Hepatocyte (in vitro differentiated cells): ENCODE results near the gene SUGCT. TPM values are rescaled to one million over a fixed set of nuclear protein-coding genes. Genes with fewer than 3 reads are reported as not detected.
"Not testable (repeated sequence)": the region's sequence is repeated elsewhere in the genome, so short reads cannot be mapped to it uniquely, and the experiment has no call there.

Source experiments
- DNase-seq: peaks from one replicate; pipeline ENCODE4 v3.0.0-alpha.2; 2016; ENCODE audit warnings: low spot score
- H2AFZ ChIP-seq: fragments of 200-600 bp; sonication (generic); 2 replicates; pipeline ENCODE4 v1.6.0; 2016; ENCODE audit warnings: antibody characterized with exemption, mild to moderate bottlenecking
- H3K27ac ChIP-seq: fragments of 200-600 bp; sonication (generic); 2 replicates; pipeline ENCODE4 v1.5.1; 2016; ENCODE audit warnings: mild to moderate bottlenecking
- H3K27me3 ChIP-seq: fragments of 200-600 bp; sonication (generic); 2 replicates; pipeline ENCODE4 v1.6.1; 2016
- H3K36me3 ChIP-seq: fragments of 200-600 bp; sonication (generic); replicated peaks from 2 replicates; pipeline ENCODE4 v1.5.1; 2016; ENCODE audit warnings: low read depth; ENCODE audit not compliant: insufficient read depth
- H3K4me1 ChIP-seq: fragments of 200-600 bp; sonication (generic); 2 replicates; pipeline ENCODE4 v1.5.1; 2016; ENCODE audit warnings: mild to moderate bottlenecking, moderate library complexity; ENCODE audit not compliant: insufficient read depth
- H3K4me2 ChIP-seq: fragments of 200-600 bp; sonication (generic); 2 replicates; pipeline ENCODE4 v1.6.0; 2016
- H3K4me3 ChIP-seq: fragments of 200-600 bp; sonication (generic); 2 replicates; pipeline ENCODE4 v1.5.1; 2016; ENCODE audit warnings: mild to moderate bottlenecking
- H3K79me2 ChIP-seq: fragments of 200-600 bp; sonication (generic); 2 replicates; pipeline ENCODE4 v1.6.0; 2017; ENCODE audit warnings: mild to moderate bottlenecking
- H3K9me2 ChIP-seq: fragments of 200-600 bp; sonication (generic); replicated peaks from 2 replicates; pipeline ENCODE4 v1.6.0; 2017; ENCODE audit warnings: mild to moderate bottlenecking; ENCODE audit not compliant: insufficient read depth
- H3K9me3 ChIP-seq: fragments of 200-600 bp; sonication (generic); 2 replicates; pipeline ENCODE4 v1.5.1; 2016; ENCODE audit warnings: low read depth, mild to moderate bottlenecking
- H4K20me1 ChIP-seq: fragments of 200-600 bp; sonication (generic); 2 replicates; pipeline ENCODE4 v1.6.0; 2016; ENCODE audit warnings: mild to moderate bottlenecking; ENCODE audit not compliant: insufficient read depth, poor library complexity, severe bottlenecking
- EZH2 ChIP-seq: fragments of 200-600 bp; sonication (generic); IDR thresholded peaks from 2 replicates; pipeline ENCODE4 v1.6.1; 2016; ENCODE audit warnings: antibody characterized with exemption, mild to moderate bottlenecking, borderline replicate concordance
- EZH2phosphoT487 ChIP-seq: fragments of 200-600 bp; sonication (generic); IDR thresholded peaks from one replicate; pipeline ENCODE4 v1.6.1; 2018; ENCODE audit warnings: antibody characterized with exemption, mild to moderate bottlenecking, low read depth, moderate library complexity; ENCODE audit not compliant: unreplicated experiment, severe bottlenecking
- WGBS: methylation state at CpG from one replicate; pipeline ENCODE4 v1.1.6; 2016; ENCODE audit warnings: low lambda C conversion rate; ENCODE audit errors: missing lambda C conversion rate; 5-methylcytosine and 5-hydroxymethylcytosine counted together
- polyA plus RNA-seq: library from polyadenylated mRNA; unstranded; fragments of >200 nt; fragmentation: Nextera tagmentation; extraction: Ambion mirVana; gene quantifications from 2 replicates; pipeline ENCODE4 v1.2.1, GENCODE V29; 2016
- total RNA-seq: library from RNA; depleted of rRNA; stranded (reverse); fragments of >200 nt; gene quantifications from 2 replicates; pipeline ENCODE4 v1.2.3, GENCODE V29; 2014
- TF ChIP-seq, protein P1 (sequence below): fragments of 200-600 bp; sonication (generic); IDR thresholded peaks from 2 replicates; pipeline ENCODE4 v1.5.1; 2016; ENCODE audit warnings: antibody characterized with exemption, mild to moderate bottlenecking; ENCODE audit not compliant: poor library complexity

Gene SUGCT
- total and polyA plus RNA-seq, 2 experiments from 2014 or later = 5.1 to 12.0 TPM

- Histone ChIP-seq H3K27ac (no peak overlapping the region), H2AFZ (no peak overlapping the region), H3K36me3 (no peaks in the 10 kb centered on the region), H3K9me2 (no peaks in the 10 kb centered on the region), H3K4me3 (no peak overlapping the region), H3K9me3 (no peaks in the 10 kb centered on the region), H4K20me1 (no peaks in the 10 kb centered on the region), H3K4me1 (no peaks in the 10 kb centered on the region), H3K79me2 (no peaks in the 10 kb centered on the region), H3K4me2 (no peak overlapping the region), H3K27me3 (no peaks in the 10 kb centered on the region)
- TF ChIP-seq EZH2 = no peak
- TF ChIP-seq EZH2phosphoT487 = no peak
- TF ChIP-seq, protein P1, sequence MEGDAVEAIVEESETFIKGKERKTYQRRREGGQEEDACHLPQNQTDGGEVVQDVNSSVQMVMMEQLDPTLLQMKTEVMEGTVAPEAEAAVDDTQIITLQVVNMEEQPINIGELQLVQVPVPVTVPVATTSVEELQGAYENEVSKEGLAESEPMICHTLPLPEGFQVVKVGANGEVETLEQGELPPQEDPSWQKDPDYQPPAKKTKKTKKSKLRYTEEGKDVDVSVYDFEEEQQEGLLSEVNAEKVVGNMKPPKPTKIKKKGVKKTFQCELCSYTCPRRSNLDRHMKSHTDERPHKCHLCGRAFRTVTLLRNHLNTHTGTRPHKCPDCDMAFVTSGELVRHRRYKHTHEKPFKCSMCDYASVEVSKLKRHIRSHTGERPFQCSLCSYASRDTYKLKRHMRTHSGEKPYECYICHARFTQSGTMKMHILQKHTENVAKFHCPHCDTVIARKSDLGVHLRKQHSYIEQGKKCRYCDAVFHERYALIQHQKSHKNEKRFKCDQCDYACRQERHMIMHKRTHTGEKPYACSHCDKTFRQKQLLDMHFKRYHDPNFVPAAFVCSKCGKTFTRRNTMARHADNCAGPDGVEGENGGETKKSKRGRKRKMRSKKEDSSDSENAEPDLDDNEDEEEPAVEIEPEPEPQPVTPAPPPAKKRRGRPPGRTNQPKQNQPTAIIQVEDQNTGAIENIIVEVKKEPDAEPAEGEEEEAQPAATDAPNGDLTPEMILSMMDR = no peak
- WGBS = 86% methylated on average over 8 of the region's 8 CpGs
- DNase-seq = no peak
Measured at GRCh38 chr7:40248681-40249080, 113.9 kb downstream of the SUGCT start.

- H3K4me1 ChIP-seq, H2AFZ ChIP-seq, H3K79me2 ChIP-seq, H3K27ac ChIP-seq, H3K36me3 ChIP-seq, H3K9me2 ChIP-seq, H3K4me3 ChIP-seq, H4K20me1 ChIP-seq, H3K27me3 ChIP-seq, H3K4me2 ChIP-seq, H3K9me3 ChIP-seq, DNase-seq: not testable (repeated sequence)
- WGBS = 88% methylated on average over 11 of the region's 11 CpGs
Measured at GRCh38 chr7:40253444-40253843, 118.6 kb downstream of the SUGCT start.

GRCh38 chr7:40263752-40264390 lies 129.1 kb downstream of the SUGCT start:
- no peaks in the 10 kb centered on the region for H3K79me2 ChIP-seq
- H3K9me2 ChIP-seq = no peaks in the 10 kb centered on the region
- 20% methylated on average over 3 of the region's 3 CpGs for WGBS
- H3K27ac ChIP-seq = no peak overlapping the region
- no peaks in the 10 kb centered on the region for H3K27me3 ChIP-seq
- H3K4me3 ChIP-seq = no peak overlapping the region
- H3K36me3 ChIP-seq = no peaks in the 10 kb centered on the region
- no peaks in the 10 kb centered on the region for H3K4me1 ChIP-seq
- no peak for DNase-seq
- H3K4me2 ChIP-seq = no peak overlapping the region
- H4K20me1 ChIP-seq = no peaks in the 10 kb centered on the region
- H2AFZ ChIP-seq = no peak overlapping the region
- TF ChIP-seq EZH2phosphoT487 (no peak), EZH2 (no peak)
- TF ChIP-seq, protein P1 = no peak
- no peaks in the 10 kb centered on the region for H3K9me3 ChIP-seq

DNA sequence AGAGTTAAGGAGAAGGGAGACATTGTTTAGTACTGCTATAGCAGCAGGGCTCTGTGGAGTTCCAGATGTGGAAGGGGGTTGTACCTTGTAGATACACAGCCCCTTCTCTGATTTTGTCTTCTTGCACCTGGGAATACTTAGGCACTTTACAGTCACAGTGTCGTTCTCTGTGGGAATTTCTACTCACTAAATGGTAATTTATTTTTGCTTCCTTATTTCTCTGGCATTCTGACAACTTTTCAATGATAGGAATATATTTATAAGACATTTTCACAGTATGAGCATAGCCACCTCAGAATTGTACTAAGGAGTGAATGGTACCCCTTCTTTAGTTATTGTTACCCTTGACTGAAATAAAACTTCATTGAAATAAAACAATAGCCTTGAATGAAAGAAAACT lies 132.8 kb downstream of the SUGCT start:
- TF ChIP-seq EZH2 (no peak), EZH2phosphoT487 (no peak)
- TF ChIP-seq, protein P1 = no peak
- H2AFZ ChIP-seq = no peak overlapping the region

GRCh38 chr7:40268810-40269209 lies 134.0 kb downstream of the SUGCT start:
- H3K9me2 ChIP-seq, DNase-seq, H3K36me3 ChIP-seq, H3K27ac ChIP-seq, H2AFZ ChIP-seq, H3K27me3 ChIP-seq, H3K4me2 ChIP-seq, H3K79me2 ChIP-seq, H3K9me3 ChIP-seq, H3K4me1 ChIP-seq, H3K4me3 ChIP-seq, H4K20me1 ChIP-seq: not testable (repeated sequence)
- WGBS = 96% methylated on average over 5 of the region's 5 CpGs

More for the DNA sequence above, 132.8 kb downstream of the SUGCT start:
- H3K4me1 ChIP-seq = no peaks in the 10 kb centered on the region
- H3K79me2 ChIP-seq = no peaks in the 10 kb centered on the region
- H4K20me1 ChIP-seq = no peaks in the 10 kb centered on the region
- H3K27me3 ChIP-seq = no peaks in the 10 kb centered on the region
- H3K4me2 ChIP-seq = no peak overlapping the region
- H3K27ac ChIP-seq = no peak overlapping the region
- no peak overlapping the region for H3K4me3 ChIP-seq
- no peaks in the 10 kb centered on the region for H3K9me2 ChIP-seq
- WGBS = 73% methylated on average over 1 of the region's 1 CpG
- DNase-seq = no peak
- H3K9me3 ChIP-seq = no peaks in the 10 kb centered on the region
- no peaks in the 10 kb centered on the region for H3K36me3 ChIP-seq
